SU-DHL-6 (cell line): Measurements from ENCODE around the gene MOB3A.

ENCODE experiments used
- H2AFZ ChIP-seq: fragments of 200-600 bp; sonication (generic); 2 replicates; pipeline ENCODE4 v1.6.1; 2014; ENCODE audit warnings: low read depth, mild to moderate bottlenecking, moderate library complexity, mixed read lengths, antibody characterized with exemption, low read length; ENCODE audit not compliant: severe bottlenecking
- H3F3A ChIP-seq: fragments of 200-600 bp; shearing (Covaris generic); 2 replicates; pipeline ENCODE4 v1.6.0; 2016; ENCODE audit warnings: antibody characterized with exemption, mild to moderate bottlenecking; ENCODE audit not compliant: insufficient read depth
- H3K27ac ChIP-seq: fragments of 200-600 bp; sonication (generic); 2 replicates; pipeline ENCODE4 v1.5.1; 2016; ENCODE audit warnings: low read depth, mild to moderate bottlenecking, low read length, moderate library complexity, mixed read lengths
- H3K27me3 ChIP-seq: fragments of 200-600 bp; sonication (generic), shearing (Covaris generic); 2 replicates; pipeline ENCODE4 v1.6.0; 2014; ENCODE audit warnings: mild to moderate bottlenecking, low read length
- H3K36me3 ChIP-seq: fragments of 200-600 bp; sonication (generic); 2 replicates; pipeline ENCODE4 v1.6.1; 2014; ENCODE audit warnings: mild to moderate bottlenecking, low read length, mixed read lengths
- H3K4me2 ChIP-seq: fragments of 300-600, 200-600 bp; shearing (Covaris generic), sonication (generic); 2 replicates; pipeline ENCODE4 v1.6.0; 2014; ENCODE audit warnings: low read length, low read depth, mild to moderate bottlenecking; ENCODE audit not compliant: poor library complexity, severe bottlenecking
- H3K4me3 ChIP-seq: fragments of 200-600 bp; sonication (generic); 2 replicates; pipeline ENCODE4 v1.5.1; 2014; ENCODE audit warnings: antibody characterized with exemption, low read length, mild to moderate bottlenecking, mixed read lengths; ENCODE audit not compliant: insufficient read depth, poor library complexity, severe bottlenecking
- H3K79me2 ChIP-seq: fragments of 200-600 bp; sonication (generic); 2 replicates; pipeline ENCODE4 v1.6.1; 2014; ENCODE audit warnings: mild to moderate bottlenecking, low read length, moderate library complexity; ENCODE audit not compliant: insufficient read depth
- H3K9ac ChIP-seq: fragments of 200-600 bp; sonication (generic); 2 replicates; pipeline ENCODE4 v1.7.0; 2014; ENCODE audit warnings: mild to moderate bottlenecking, low read length
- H3K9me2 ChIP-seq: fragments of 200-600 bp; sonication (generic); replicated peaks from 2 replicates; pipeline ENCODE4 v1.6.1; 2014; ENCODE audit warnings: low read length; ENCODE audit not compliant: insufficient read depth
- H3K9me3 ChIP-seq: fragments of 200-600 bp; sonication (generic); 2 replicates; pipeline ENCODE4 v1.6.1; 2014; ENCODE audit warnings: low read length, mixed read lengths; ENCODE audit not compliant: insufficient read depth
- H4K20me1 ChIP-seq: fragments of 200-600 bp; sonication (generic); 2 replicates; pipeline ENCODE4 v1.6.1; 2014; ENCODE audit warnings: low read depth, mild to moderate bottlenecking, antibody characterized with exemption, low read length, moderate library complexity, mixed read lengths
- EZH2phosphoT487 ChIP-seq: fragments of 200-600 bp; sonication (generic), shearing (Covaris generic); conservative IDR thresholded peaks from 2 replicates; pipeline ENCODE4 v1.6.1; 2018; ENCODE audit warnings: mild to moderate bottlenecking, antibody characterized with exemption, low read length, moderate library complexity, mixed read lengths
- TF ChIP-seq, protein P1 (sequence below): fragments of 200-600 bp; sonication (generic); IDR thresholded peaks from one replicate; pipeline ENCODE4 v1.5.1; 2017; ENCODE audit warnings: antibody characterized with exemption, mild to moderate bottlenecking, low read length, moderate library complexity; ENCODE audit not compliant: insufficient read depth, poor library complexity, severe bottlenecking

The MOB3A gene

DNA sequence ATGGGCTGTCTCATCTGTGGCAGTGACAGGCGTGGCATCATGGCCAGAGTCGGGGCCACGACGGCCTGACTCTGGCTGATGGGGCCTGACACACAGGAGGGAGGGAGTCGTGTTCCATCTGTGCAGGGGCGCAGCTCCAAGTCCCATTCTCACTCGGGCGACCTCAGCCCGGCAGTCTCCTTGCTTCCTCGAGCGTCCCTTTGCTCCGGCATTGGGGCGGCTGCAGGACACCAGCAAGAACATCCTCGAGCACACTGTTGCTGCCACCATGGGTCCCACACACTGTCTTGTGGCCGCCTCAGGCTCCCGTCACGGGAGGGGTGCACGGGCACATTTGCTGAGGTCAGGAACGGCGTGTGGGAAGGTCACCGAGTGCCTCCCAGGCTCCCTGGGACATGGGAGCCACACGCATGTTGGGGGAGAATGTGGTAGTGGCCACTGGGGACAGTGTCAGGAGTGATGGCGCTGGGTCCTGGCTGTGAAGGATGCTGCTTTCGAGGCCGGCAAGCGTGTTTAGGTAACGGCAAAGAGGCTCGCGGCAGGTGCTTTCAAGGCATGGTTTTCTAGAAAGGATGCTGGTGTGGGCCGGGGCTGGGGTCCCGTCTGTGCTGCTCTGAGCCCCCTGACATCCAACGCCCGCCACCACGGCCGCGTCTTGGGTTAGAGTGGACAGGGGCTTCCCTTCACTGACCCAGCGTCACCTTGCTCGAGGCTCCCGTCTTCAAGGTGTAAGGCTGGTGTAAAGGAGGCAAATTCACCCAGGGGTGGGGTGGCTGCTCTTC is 4.0 kb upstream of the MOB3A start:
- TF ChIP-seq EZH2phosphoT487, result no peak
- TF ChIP-seq, protein P1, sequence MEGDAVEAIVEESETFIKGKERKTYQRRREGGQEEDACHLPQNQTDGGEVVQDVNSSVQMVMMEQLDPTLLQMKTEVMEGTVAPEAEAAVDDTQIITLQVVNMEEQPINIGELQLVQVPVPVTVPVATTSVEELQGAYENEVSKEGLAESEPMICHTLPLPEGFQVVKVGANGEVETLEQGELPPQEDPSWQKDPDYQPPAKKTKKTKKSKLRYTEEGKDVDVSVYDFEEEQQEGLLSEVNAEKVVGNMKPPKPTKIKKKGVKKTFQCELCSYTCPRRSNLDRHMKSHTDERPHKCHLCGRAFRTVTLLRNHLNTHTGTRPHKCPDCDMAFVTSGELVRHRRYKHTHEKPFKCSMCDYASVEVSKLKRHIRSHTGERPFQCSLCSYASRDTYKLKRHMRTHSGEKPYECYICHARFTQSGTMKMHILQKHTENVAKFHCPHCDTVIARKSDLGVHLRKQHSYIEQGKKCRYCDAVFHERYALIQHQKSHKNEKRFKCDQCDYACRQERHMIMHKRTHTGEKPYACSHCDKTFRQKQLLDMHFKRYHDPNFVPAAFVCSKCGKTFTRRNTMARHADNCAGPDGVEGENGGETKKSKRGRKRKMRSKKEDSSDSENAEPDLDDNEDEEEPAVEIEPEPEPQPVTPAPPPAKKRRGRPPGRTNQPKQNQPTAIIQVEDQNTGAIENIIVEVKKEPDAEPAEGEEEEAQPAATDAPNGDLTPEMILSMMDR, result no peak
- peaks cover 19% of the 10 kb centered on the region for H3K79me2 ChIP-seq
- no peaks in the 10 kb centered on the region for H3K27me3 ChIP-seq
- no peak overlapping the region for H2AFZ ChIP-seq
- H3K9me2 ChIP-seq, result no peaks in the 10 kb centered on the region
- no peaks in the 10 kb centered on the region for H3K36me3 ChIP-seq
- H3F3A ChIP-seq, result no peaks in the 10 kb centered on the region
- no peak overlapping the region for H3K9ac ChIP-seq
- H3K4me3 ChIP-seq, result no peak overlapping the region
- no peaks in the 10 kb centered on the region for H3K9me3 ChIP-seq
- no peak overlapping the region for H3K27ac ChIP-seq
- no peak overlapping the region for H3K4me2 ChIP-seq
- no peaks in the 10 kb centered on the region for H4K20me1 ChIP-seq

DNA sequence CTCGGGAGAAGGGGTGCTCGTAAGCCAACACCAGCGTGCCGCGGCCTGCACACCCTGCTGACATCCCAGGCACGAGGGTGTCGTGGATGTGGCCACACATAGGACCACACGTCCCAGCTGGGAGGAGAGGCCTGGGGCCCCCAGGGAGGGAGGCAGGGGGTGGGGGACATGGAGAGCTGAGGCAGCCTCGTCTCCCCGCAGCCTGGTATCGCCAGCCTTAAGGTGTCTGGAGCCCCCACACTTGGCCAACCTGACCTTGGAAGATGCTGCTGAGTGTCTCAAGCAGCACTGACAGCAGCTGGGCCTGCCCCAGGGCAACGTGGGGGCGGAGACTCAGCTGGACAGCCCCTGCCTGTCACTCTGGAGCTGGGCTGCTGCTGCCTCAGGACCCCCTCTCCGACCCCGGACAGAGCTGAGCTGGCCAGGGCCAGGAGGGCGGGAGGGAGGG is 3.0 kb upstream of the MOB3A start:
- Histone ChIP-seq H3K9ac (no peak overlapping the region), H2AFZ (no peak overlapping the region), H3K9me3 (no peaks in the 10 kb centered on the region), H3K27ac (no peak overlapping the region), H3K4me2 (no peak overlapping the region), H3K4me3 (no peak overlapping the region), H3K27me3 (no peaks in the 10 kb centered on the region), H4K20me1 (no peaks in the 10 kb centered on the region), H3F3A (0 out of 2 replicates have a peak, but pooled peaks cover 4% of the 10 kb centered on the region), H3K36me3 (no peaks in the 10 kb centered on the region), H3K9me2 (no peaks in the 10 kb centered on the region), H3K79me2 (peaks cover 23% of the 10 kb centered on the region)
- TF ChIP-seq EZH2phosphoT487, result no peak
- TF ChIP-seq, protein P1, result no peak

DNA sequence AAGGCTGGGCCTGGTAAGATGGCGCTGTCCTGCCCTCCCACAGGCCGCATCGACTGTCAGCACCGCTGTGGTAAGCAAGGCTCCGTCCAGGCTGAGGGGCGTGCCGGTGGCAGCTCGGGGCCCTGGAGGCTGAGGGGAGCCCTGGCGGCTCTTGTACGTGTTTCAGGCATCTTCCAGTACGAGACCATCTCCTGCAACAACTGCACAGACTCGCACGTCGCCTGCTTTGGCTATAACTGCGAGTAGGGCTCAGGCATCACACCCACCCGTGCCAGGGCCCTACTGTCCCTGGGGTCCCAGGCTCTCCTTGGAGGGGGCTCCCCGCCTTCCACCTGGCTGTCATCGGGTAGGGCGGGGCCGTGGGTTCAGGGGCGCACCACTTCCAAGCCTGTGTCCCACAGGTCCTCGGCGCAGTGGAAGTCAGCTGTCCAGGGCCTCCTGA is 1.8 kb upstream of the MOB3A start:
- no peaks in the 10 kb centered on the region for H4K20me1 ChIP-seq

More for the DNA sequence above, 1.8 kb upstream of the MOB3A start:
- no peak overlapping the region for H3K4me2 ChIP-seq
- no peak for TF ChIP-seq EZH2phosphoT487
- TF ChIP-seq, protein P1, result no peak
- H3K79me2 ChIP-seq, result peaks cover 31% of the 10 kb centered on the region
- no peaks in the 10 kb centered on the region for H3K36me3 ChIP-seq
- H2AFZ ChIP-seq, result no peak overlapping the region
- 0 out of 2 replicates have a peak overlapping the region, but pooled peaks have one; percentile 26 for H3K27ac ChIP-seq
- no peak overlapping the region for H3K4me3 ChIP-seq
- peaks cover 10% of the 10 kb centered on the region for H3F3A ChIP-seq
- H3K9me3 ChIP-seq, result no peaks in the 10 kb centered on the region
- no peak overlapping the region for H3K9ac ChIP-seq
- H3K27me3 ChIP-seq, result no peaks in the 10 kb centered on the region
- no peaks in the 10 kb centered on the region for H3K9me2 ChIP-seq
